Chondrocyte (in vitro differentiated cells): ENCODE measurements around the gene NOTCH2. TPM values are rescaled to one million over a fixed set of nuclear protein-coding genes. Genes with fewer than 3 reads are reported as not detected.

Source experiments
- DNase-seq: peaks from one replicate; pipeline ENCODE4 v3.0.0; 2021; ENCODE audit warnings: mixed read lengths, low spot score
- H3K27ac Mint-ChIP-seq: one replicate; pipeline ENCODE4 v1.8.0; 2021; ENCODE audit warnings: mild to moderate bottlenecking, moderate library complexity, mixed read lengths; ENCODE audit not compliant: unreplicated experiment
- H3K27me3 Mint-ChIP-seq: 2 replicates; pipeline ENCODE4 v1.8.0; 2021; ENCODE audit warnings: low read depth, mixed read lengths
- H3K36me3 Mint-ChIP-seq: 2 replicates; pipeline ENCODE4 v1.8.0; 2021; ENCODE audit warnings: low read depth, mixed read lengths
- H3K4me1 Mint-ChIP-seq: 2 replicates; pipeline ENCODE4 v1.8.0; 2021; ENCODE audit warnings: low read depth, mild to moderate bottlenecking, mixed read lengths
- H3K4me3 Mint-ChIP-seq: one replicate; pipeline ENCODE4 v1.8.0; 2021; ENCODE audit warnings: mild to moderate bottlenecking, moderate library complexity, mixed read lengths; ENCODE audit not compliant: unreplicated experiment
- H3K9me3 Mint-ChIP-seq: 2 replicates; pipeline ENCODE4 v1.8.0; 2021; ENCODE audit warnings: low read depth, mixed read lengths
- CTCF ChIP-seq: fragments of 200-600 bp; sonication (generic); IDR thresholded peaks from 2 replicates; pipeline ENCODE4 v1.5.0; 2021; ENCODE audit warnings: antibody characterized with exemption, mild to moderate bottlenecking, moderate library complexity
- total RNA-seq: library from RNA; stranded (reverse); gene quantifications from 3 replicates; pipeline ENCODE4 v1.2.1, GENCODE V29; 2021

Gene NOTCH2
- total RNA-seq, 1 donor from 2014 or later, result 195 TPM

DNA sequence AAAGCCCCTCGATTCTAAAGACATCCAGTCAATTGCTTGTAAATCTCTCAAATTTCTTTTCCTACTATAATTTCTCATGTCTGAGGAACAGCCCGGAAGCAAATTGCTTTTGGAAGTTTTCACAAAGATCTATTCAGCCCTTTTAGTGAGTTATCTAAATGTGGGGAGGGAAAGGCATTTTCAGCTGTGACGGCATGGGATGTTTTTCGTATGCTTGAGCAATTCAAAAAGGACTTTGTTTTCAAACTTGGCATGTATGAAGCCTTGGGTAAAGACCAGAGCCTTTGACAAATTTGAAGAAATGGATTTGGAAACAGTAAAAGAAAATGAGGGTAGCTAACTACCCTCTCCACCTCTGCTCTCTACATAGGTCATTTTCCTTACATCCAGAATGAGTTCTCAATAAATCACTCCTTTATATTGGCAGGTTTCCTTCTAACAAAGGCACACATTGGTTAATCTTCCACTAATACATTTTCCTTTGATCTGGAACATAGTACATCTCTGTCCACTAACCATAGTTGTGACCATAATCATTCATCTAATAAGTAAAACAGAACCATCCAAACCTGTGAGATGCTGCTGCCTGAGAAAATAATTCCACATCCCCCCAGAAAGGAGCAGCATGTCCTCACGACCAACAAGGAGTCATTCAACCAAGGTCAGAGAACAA is 107.0 kb downstream of the NOTCH2 start:
- Mint-ChIP-seq H3K9me3 (no peaks in the 10 kb centered on the region), H3K27ac (peak overlapping the region; percentile 84), H3K4me1 (peaks cover 93% of the 10 kb centered on the region), H3K4me3 (no peak overlapping the region), H3K27me3 (no peaks in the 10 kb centered on the region), H3K36me3 (peaks cover 27% of the 10 kb centered on the region)
- DNase-seq, result no peak
- TF ChIP-seq CTCF, result no peak

- Mint-ChIP-seq H3K4me3 (no peak overlapping the region), H3K9me3 (no peaks in the 10 kb centered on the region), H3K36me3 (peaks cover 19% of the 10 kb centered on the region), H3K27me3 (no peaks in the 10 kb centered on the region), H3K4me1 (peaks cover 95% of the 10 kb centered on the region), H3K27ac (peak overlapping the region; percentile 81)
- no peak for DNase-seq
- no peak for TF ChIP-seq CTCF
Measured at GRCh38 chr1:119960501-119960900, 109.0 kb downstream of the NOTCH2 start.

GRCh38 chr1:119959268-119960220 is 109.9 kb downstream of the NOTCH2 start:
- Mint-ChIP-seq H3K27ac (peak overlapping the region; percentile 52), H3K27me3 (no peaks in the 10 kb centered on the region), H3K4me1 (peaks cover 95% of the 10 kb centered on the region), H3K9me3 (no peaks in the 10 kb centered on the region), H3K36me3 (peaks cover 22% of the 10 kb centered on the region), H3K4me3 (no peak overlapping the region)
- no peak for DNase-seq
- no peak for TF ChIP-seq CTCF

GRCh38 chr1:119958223-119958622 is 111.2 kb downstream of the NOTCH2 start:
- TF ChIP-seq CTCF, result no peak
- Mint-ChIP-seq H3K27me3 (no peaks in the 10 kb centered on the region), H3K27ac (peak overlapping the region; percentile 52), H3K36me3 (peaks cover 23% of the 10 kb centered on the region), H3K4me1 (peaks cover 91% of the 10 kb centered on the region), H3K9me3 (no peaks in the 10 kb centered on the region), H3K4me3 (no peak overlapping the region)
- DNase-seq, result no peak

DNA sequence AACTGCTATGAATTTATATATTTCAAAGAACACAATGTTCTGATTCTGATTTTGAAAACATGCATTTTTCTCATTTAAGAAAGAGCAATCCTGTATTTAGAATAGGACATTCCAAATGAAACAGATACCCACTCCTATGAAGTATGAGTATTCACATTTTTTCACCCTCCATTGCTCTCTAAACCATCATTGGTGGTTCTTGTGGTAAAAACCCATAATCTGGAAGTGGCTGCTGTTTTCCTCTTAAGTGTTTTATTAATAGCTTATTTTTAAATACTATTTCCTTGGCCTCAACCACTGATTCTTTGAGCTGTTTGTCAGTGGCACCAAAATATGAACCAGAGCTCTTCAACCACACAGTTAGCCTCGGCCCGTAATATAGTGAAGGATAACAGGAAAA is 113.2 kb downstream of the NOTCH2 start:
- no peaks in the 10 kb centered on the region for H3K27me3 Mint-ChIP-seq
- no peak overlapping the region for H3K4me3 Mint-ChIP-seq
- peak overlapping the region; percentile 77 for H3K27ac Mint-ChIP-seq
- peaks cover 15% of the 10 kb centered on the region for H3K36me3 Mint-ChIP-seq
- TF ChIP-seq CTCF, result no peak
- H3K9me3 Mint-ChIP-seq, result no peaks in the 10 kb centered on the region
- DNase-seq, result no peak
- peaks cover 76% of the 10 kb centered on the region for H3K4me1 Mint-ChIP-seq
